Measurements from ENCODE around the gene CLN5.

CLN5 gene

DNA sequence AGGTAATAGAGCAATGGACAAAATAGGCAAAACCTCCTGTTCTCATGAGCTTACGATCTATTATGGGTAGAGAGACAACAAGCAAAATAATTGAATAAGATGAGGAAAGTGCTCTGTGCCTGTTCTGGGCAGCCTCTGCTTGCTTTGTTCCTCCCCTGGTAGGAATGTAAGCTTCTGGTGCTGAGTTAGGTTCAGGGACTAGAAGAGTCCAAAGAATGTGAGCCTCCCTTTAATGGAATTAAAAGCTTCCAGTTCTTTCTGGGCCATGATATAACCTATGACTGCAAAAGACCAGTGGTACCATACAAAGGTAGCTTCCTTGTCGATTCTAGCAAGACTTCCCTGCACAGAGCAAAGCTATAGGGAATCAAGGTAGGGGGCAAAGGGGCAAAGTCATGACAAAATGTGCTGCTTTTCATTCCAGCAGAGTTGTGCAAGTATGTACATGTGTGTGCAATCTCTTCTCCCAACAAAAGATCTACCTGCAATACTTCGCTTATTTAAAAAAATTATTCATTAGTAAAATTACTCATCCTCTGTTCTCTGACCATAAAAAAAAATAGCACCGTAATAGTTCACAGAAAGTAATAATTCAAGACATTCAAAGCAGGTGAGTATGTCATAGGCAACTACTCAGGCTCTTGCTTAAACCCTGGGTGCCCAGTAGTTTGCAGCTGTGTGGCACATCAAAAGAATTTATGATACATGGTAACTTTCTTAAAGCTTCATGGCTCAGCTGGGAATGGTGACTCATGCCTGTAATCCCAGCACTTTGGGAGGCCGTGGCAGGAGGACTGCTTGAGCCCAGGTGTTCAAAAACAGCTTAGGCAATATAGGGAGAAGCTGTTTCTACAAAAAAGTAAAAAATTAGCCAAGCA lies 22.2 kb upstream of the CLN5 start:
- H3K36me3 ChIP-seq (ENCODE audit: insufficient read depth, insufficient read length, low read length), result no peaks in the 10 kb centered on the region
- no peak overlapping the region for H3K4me3 ChIP-seq (ENCODE audit: insufficient read length, low read depth)
- no peak overlapping the region for H3K9ac ChIP-seq (ENCODE audit: insufficient read length, low read depth)
- TF ChIP-seq ZNF274 (IDR thresholded peaks at IDR 0.05; ENCODE audit: low read depth, low read length) (no peak), SUZ12 (IDR thresholded peaks at IDR 0.05; ENCODE audit: extremely low read depth, insufficient read depth, insufficient read length) (no peak), YY1 (IDR thresholded peaks at IDR 0.05; ENCODE audit: insufficient read depth, insufficient read length) (no peak)
- H3K4me1 ChIP-seq (ENCODE audit: insufficient read depth, insufficient read length), result no peaks in the 10 kb centered on the region
- no peaks in the 10 kb centered on the region for H3K27me3 ChIP-seq (ENCODE audit: insufficient read depth, insufficient read length)
- H3K9me3 ChIP-seq (ENCODE audit: insufficient read depth, low read length), result no peaks in the 10 kb centered on the region
- no peak for DNase-seq (ENCODE audit: low read depth, low spot score)

- H3K9me3 ChIP-seq (ENCODE audit: insufficient read depth, low read length), result no peaks in the 10 kb centered on the region
- no peak for DNase-seq (ENCODE audit: low read depth, low spot score)
- no peak overlapping the region for H3K4me3 ChIP-seq (ENCODE audit: insufficient read length, low read depth)
- no peaks in the 10 kb centered on the region for H3K4me1 ChIP-seq (ENCODE audit: insufficient read depth, insufficient read length)
- H3K27me3 ChIP-seq (ENCODE audit: insufficient read depth, insufficient read length), result no peaks in the 10 kb centered on the region
- TF ChIP-seq SUZ12 (IDR thresholded peaks at IDR 0.05; ENCODE audit: extremely low read depth, insufficient read depth, insufficient read length) (no peak), ZNF274 (IDR thresholded peaks at IDR 0.05; ENCODE audit: low read depth, low read length) (no peak), YY1 (IDR thresholded peaks at IDR 0.05; ENCODE audit: insufficient read depth, insufficient read length) (no peak)
- H3K9ac ChIP-seq (ENCODE audit: insufficient read length, low read depth), result no peak overlapping the region
- H3K36me3 ChIP-seq (ENCODE audit: insufficient read depth, insufficient read length, low read length), result no peaks in the 10 kb centered on the region
These were observed 20.7 kb upstream of the CLN5 start for GRCh38 chr13:76971215-76971614.

DNA sequence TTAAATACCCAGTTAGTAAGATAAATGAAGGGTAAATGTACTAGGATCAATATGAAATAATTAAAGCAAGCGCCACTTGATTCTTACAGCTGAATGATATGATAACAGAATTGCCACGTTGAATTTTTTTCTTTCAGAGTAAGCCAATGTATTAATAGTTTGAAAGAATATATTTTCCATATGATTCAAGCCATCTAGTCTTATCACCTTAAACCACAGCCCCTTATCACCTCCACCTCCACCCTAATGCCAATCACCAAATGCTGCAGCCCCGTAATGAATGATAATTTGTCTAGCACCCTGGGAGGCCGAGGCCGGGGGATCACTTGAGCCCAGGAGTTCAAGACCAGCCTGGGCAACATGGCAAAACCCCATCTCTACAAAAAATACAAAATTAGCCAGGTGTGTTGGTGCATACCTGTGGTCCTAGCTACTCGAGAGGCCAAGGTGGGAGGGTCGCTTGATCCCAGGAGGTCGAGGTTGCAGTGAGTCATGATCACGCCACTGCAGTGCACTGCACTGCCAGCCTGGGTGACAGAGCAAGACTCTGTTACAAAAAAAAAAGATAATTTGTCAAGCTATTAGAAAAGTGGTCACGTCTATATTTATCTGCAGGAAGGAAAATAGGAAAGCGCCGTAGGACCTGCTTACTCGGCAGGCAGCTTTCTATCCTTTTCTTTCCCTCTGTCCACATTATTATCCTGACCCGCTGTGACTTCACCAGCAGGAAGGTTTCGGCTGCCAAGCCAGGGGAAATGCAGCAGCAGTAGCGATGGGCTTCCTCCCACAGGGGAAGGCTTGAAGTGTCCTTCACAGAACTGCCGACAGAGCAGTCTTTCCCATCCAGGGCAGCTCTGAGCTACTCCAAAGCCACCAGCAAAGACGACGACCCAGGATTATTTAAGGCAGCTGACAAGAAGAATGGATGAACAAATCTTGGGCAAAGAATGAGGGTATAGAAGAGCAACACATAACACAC lies 19.7 kb upstream of the CLN5 start:
- Histone ChIP-seq H3K4me1 (ENCODE audit: insufficient read depth, insufficient read length) (no peaks in the 10 kb centered on the region), H3K27me3 (ENCODE audit: insufficient read depth, insufficient read length) (no peaks in the 10 kb centered on the region), H3K9ac (ENCODE audit: insufficient read length, low read depth) (no peak overlapping the region), H3K36me3 (ENCODE audit: insufficient read depth, insufficient read length, low read length) (no peaks in the 10 kb centered on the region), H3K9me3 (ENCODE audit: insufficient read depth, low read length) (no peaks in the 10 kb centered on the region), H3K4me3 (ENCODE audit: insufficient read length, low read depth) (no peak overlapping the region)
- no peak for TF ChIP-seq SUZ12 (IDR thresholded peaks at IDR 0.05; ENCODE audit: extremely low read depth, insufficient read depth, insufficient read length)
- no peak for TF ChIP-seq ZNF274 (IDR thresholded peaks at IDR 0.05; ENCODE audit: low read depth, low read length)
- no peak for TF ChIP-seq YY1 (IDR thresholded peaks at IDR 0.05; ENCODE audit: insufficient read depth, insufficient read length)
- no peak for DNase-seq (ENCODE audit: low read depth, low spot score)

DNA sequence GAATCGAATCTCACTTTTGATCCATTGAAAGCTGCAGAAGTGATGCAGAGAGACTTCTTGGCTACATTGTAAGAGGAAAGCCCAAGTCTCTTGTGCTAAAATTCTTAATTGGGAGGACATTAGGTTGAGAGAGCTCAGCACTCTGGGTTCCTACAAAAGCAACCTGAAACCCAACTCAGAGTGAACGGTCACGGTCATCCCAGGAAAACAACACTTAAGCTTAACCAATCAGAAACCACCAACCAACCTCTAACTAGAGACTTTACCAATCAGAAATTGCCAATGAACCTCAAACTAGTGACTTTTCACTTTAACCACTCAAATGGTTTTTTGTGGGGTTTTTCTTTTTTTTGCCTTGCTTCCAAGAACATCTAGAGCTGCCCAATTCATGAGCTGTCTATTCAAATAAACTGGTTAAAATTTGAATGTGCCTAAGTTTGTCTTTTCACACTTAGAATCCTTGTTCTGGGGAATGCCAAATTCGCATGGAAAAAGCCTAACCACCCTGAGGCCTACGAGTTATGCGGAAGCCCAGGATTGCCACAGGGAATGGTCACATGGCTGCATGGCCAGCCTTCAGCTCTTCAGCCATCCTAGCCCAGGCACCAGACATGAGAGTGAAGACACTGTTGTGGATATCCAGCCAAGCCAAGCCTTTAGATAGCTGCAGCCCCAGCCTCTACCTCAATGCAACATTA lies 17.8 kb upstream of the CLN5 start:
- TF ChIP-seq ZNF274 (IDR thresholded peaks at IDR 0.05; ENCODE audit: low read depth, low read length) (no peak), SUZ12 (IDR thresholded peaks at IDR 0.05; ENCODE audit: extremely low read depth, insufficient read depth, insufficient read length) (no peak), YY1 (IDR thresholded peaks at IDR 0.05; ENCODE audit: insufficient read depth, insufficient read length) (no peak)
- Histone ChIP-seq H3K9ac (ENCODE audit: insufficient read length, low read depth) (no peak overlapping the region), H3K4me1 (ENCODE audit: insufficient read depth, insufficient read length) (no peaks in the 10 kb centered on the region), H3K9me3 (ENCODE audit: insufficient read depth, low read length) (no peaks in the 10 kb centered on the region), H3K27me3 (ENCODE audit: insufficient read depth, insufficient read length) (no peaks in the 10 kb centered on the region), H3K4me3 (ENCODE audit: insufficient read length, low read depth) (no peak overlapping the region), H3K36me3 (ENCODE audit: insufficient read depth, insufficient read length, low read length) (no peaks in the 10 kb centered on the region)
- no peak for DNase-seq (ENCODE audit: low read depth, low spot score)

GRCh38 chr13:76974618-76974975 lies 17.3 kb upstream of the CLN5 start:
- no peaks in the 10 kb centered on the region for H3K9me3 ChIP-seq (ENCODE audit: insufficient read depth, low read length)
- H3K27me3 ChIP-seq (ENCODE audit: insufficient read depth, insufficient read length), result no peaks in the 10 kb centered on the region
- no peak for TF ChIP-seq ZNF274 (IDR thresholded peaks at IDR 0.05; ENCODE audit: low read depth, low read length)
- no peak for TF ChIP-seq YY1 (IDR thresholded peaks at IDR 0.05; ENCODE audit: insufficient read depth, insufficient read length)
- no peak for TF ChIP-seq SUZ12 (IDR thresholded peaks at IDR 0.05; ENCODE audit: extremely low read depth, insufficient read depth, insufficient read length)
- DNase-seq (ENCODE audit: low read depth, low spot score), result no peak
- H3K36me3 ChIP-seq (ENCODE audit: insufficient read depth, insufficient read length, low read length), result no peaks in the 10 kb centered on the region
- no peak overlapping the region for H3K4me3 ChIP-seq (ENCODE audit: insufficient read length, low read depth)
- no peaks in the 10 kb centered on the region for H3K4me1 ChIP-seq (ENCODE audit: insufficient read depth, insufficient read length)
- no peak overlapping the region for H3K9ac ChIP-seq (ENCODE audit: insufficient read length, low read depth)

- no peak overlapping the region for H3K9ac ChIP-seq (ENCODE audit: insufficient read length, low read depth)
- TF ChIP-seq YY1 (IDR thresholded peaks at IDR 0.05; ENCODE audit: insufficient read depth, insufficient read length) (no peak), SUZ12 (IDR thresholded peaks at IDR 0.05; ENCODE audit: extremely low read depth, insufficient read depth, insufficient read length) (no peak), ZNF274 (IDR thresholded peaks at IDR 0.05; ENCODE audit: low read depth, low read length) (no peak)
- no peak overlapping the region for H3K4me3 ChIP-seq (ENCODE audit: insufficient read length, low read depth)
- DNase-seq (ENCODE audit: low read depth, low spot score), result no peak
- H3K4me1 ChIP-seq (ENCODE audit: insufficient read depth, insufficient read length), result no peaks in the 10 kb centered on the region
- H3K27me3 ChIP-seq (ENCODE audit: insufficient read depth, insufficient read length), result peaks cover 4% of the 10 kb centered on the region
- no peaks in the 10 kb centered on the region for H3K36me3 ChIP-seq (ENCODE audit: insufficient read depth, insufficient read length, low read length)
- no peaks in the 10 kb centered on the region for H3K9me3 ChIP-seq (ENCODE audit: insufficient read depth, low read length)
These were observed 16.0 kb upstream of the CLN5 start for GRCh38 chr13:76975863-76976262.

Data from NT2/D1 (cell line).